ENCODE data around the gene DLGAP3. TPM values are rescaled to one million over a fixed set of nuclear protein-coding genes. Genes with fewer than 3 reads are reported as not detected.

Gene DLGAP3
- total RNA-seq, 4 donors from 2014 or later, result 0.15 TPM; not detected in 3

DNA sequence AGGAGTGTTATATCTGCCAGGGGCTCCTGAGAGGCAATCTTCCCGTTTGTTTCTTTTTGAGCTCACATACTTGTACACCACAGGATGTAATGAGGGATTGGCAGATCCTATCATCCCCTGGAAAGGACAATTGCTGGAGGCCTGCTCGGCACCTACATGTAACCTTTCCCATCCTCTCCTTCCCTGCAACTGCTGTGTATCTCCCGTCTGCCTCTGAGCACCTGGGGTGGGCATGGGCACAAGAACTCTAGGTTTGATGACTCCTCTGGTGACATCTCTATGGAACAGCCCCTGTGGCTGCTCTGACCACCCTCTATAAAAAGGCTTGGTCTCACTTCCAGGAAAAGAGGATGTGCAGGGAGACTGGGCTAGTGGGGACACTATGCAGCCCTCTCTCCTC lies 44.9 kb downstream of the DLGAP3 start:
- DNase-seq (no peak), ATAC-seq (no peak)
- peaks cover 37 to 49% (median 39%) of the 10 kb centered on the region in 3 donors for H3K27me3 ChIP-seq
- H3K36me3 ChIP-seq, result no peaks in the 10 kb centered on the region
- no peaks in the 10 kb centered on the region for H3K4me1 ChIP-seq
- no peak overlapping the region for H3K4me3 ChIP-seq
- intact Hi-C loops (cut with DNase I; ENCODE audit: low total_unique reads), result no loop called here
- TF ChIP-seq POLR2A (IDR thresholded peaks at IDR 0.05), result no peak
- TF ChIP-seq, protein P1, sequence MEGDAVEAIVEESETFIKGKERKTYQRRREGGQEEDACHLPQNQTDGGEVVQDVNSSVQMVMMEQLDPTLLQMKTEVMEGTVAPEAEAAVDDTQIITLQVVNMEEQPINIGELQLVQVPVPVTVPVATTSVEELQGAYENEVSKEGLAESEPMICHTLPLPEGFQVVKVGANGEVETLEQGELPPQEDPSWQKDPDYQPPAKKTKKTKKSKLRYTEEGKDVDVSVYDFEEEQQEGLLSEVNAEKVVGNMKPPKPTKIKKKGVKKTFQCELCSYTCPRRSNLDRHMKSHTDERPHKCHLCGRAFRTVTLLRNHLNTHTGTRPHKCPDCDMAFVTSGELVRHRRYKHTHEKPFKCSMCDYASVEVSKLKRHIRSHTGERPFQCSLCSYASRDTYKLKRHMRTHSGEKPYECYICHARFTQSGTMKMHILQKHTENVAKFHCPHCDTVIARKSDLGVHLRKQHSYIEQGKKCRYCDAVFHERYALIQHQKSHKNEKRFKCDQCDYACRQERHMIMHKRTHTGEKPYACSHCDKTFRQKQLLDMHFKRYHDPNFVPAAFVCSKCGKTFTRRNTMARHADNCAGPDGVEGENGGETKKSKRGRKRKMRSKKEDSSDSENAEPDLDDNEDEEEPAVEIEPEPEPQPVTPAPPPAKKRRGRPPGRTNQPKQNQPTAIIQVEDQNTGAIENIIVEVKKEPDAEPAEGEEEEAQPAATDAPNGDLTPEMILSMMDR (IDR thresholded peaks at IDR 0.05 in 4 of 5, conservative IDR thresholded peaks at IDR 0.05 in 1 of 5), result no peak
- no peak overlapping the region for H3K27ac ChIP-seq
- H3K9me3 ChIP-seq, result no peaks in the 10 kb centered on the region
- in situ Hi-C loops (cut with MboI; ENCODE audit: low sequenced_read_pairs in 4 of 4), result no loop called here

DNA sequence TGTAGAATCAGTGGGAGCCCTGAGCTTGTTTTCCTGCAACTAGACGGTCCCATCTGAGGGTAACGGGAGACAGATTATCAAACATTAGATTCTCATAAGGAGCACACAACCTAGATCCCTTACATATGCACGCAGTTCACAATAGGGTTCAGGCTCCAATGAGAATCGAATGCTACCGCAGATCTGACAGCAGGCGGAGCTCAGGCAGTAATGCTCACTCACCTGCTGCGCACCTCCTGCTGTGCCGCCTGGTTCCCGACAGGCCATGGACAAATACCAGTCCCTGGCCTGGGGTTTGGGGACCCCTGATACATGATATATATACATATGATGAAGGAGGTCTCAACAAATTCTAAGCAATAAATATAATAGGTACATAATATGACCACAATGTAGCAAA lies 50.2 kb downstream of the DLGAP3 start:
- ATAC-seq (no peak), DNase-seq (no peak)
- intact Hi-C loops (cut with DNase I; ENCODE audit: low total_unique reads), result no loop called here
- Histone ChIP-seq H3K9me3 (no peaks in the 10 kb centered on the region), H3K4me1 (no peaks in the 10 kb centered on the region), H3K27ac (no peak overlapping the region), H3K36me3 (no peaks in the 10 kb centered on the region), H3K4me3 (no peak overlapping the region), H3K27me3 (peaks cover 18 to 48% (median 27%) of the 10 kb centered on the region in 3 donors)
- in situ Hi-C loops (cut with MboI; ENCODE audit: low sequenced_read_pairs in 4 of 4), result no loop called here
- TF ChIP-seq, protein P1 (IDR thresholded peaks at IDR 0.05 in 4 of 5, conservative IDR thresholded peaks at IDR 0.05 in 1 of 5), result no peak
- TF ChIP-seq POLR2A (IDR thresholded peaks at IDR 0.05), result no peak

DNA sequence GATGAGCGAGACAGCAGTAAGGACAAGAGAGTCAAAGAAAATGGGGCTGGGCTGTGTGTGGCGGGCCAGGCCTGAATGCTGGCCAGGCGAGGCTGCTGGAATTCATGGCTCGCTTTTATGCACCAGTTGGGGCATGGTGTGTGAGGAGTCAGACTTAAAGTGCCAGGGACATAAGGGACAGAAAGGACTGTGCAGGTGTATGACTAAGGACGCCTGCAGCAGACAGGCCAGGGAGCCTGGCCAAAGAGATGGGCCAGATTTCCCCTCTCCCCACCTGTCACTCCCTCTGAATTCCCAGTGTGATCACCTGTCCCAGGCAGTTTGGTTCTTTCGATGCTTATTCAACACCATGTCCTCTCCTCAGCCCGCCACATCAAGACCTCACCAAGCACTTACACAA lies 53.0 kb downstream of the DLGAP3 start:
- H3K4me3 ChIP-seq, result no peak overlapping the region
- in situ Hi-C loops (cut with MboI; ENCODE audit: low sequenced_read_pairs in 4 of 4), result no loop called here

DNA sequence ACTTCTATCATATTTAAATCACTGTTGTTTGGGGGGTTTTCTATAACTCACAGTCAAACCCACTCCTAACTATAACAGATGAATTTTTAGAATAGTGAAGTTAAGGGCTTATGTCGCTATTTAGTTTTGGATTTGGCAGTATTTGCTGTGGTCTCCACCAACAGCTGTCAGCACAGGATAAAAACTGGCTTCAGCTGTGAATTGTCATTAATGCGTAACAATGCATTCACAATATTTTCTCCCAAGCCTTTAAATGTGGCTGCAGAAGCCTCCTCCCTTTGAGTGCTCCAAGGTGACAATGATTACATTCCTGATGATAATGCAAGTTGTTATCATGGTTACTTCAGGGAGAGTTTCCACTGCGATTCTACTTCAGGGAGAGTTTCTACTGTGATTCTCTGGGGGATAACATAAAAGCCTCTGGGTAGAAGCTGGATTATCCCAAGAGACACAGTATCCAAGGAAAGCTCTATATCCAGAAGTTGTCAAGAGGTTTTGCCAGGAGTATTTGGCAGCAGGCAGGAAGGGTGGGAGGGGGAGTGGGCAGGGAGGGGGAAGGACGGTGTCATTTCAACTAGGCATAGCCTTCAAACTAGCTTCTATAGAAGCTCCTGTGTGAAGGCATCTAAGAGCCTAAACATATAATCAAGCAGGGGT lies 55.0 kb downstream of the DLGAP3 start:
- no peak for DNase-seq
- Histone ChIP-seq H3K4me3 (no peak overlapping the region), H3K27me3 (peaks cover 18 to 37% (median 33%) of the 10 kb centered on the region in 3 donors), H3K36me3 (no peaks in the 10 kb centered on the region), H3K27ac (no peak overlapping the region), H3K9me3 (no peaks in the 10 kb centered on the region), H3K4me1 (no peaks in the 10 kb centered on the region)
- TF ChIP-seq, protein P1 (IDR thresholded peaks at IDR 0.05 in 4 of 5, conservative IDR thresholded peaks at IDR 0.05 in 1 of 5), result no peak
- no peak for TF ChIP-seq POLR2A (IDR thresholded peaks at IDR 0.05)
- intact Hi-C loops (cut with DNase I; ENCODE audit: low total_unique reads), result no loop called here
- in situ Hi-C loops (cut with MboI; ENCODE audit: low sequenced_read_pairs in 4 of 4), result loop anchor here in 1 of 4 donors (25.0 kb wide), 1 partner anchor 313 kb away; the partner anchor contains the start of gene SFPQ
- no peak for ATAC-seq

More for the DNA sequence above, 53.0 kb downstream of the DLGAP3 start:
- intact Hi-C loops (cut with DNase I; ENCODE audit: low total_unique reads), result no loop called here
- peaks cover 21 to 51% (median 32%) of the 10 kb centered on the region in 3 donors for H3K27me3 ChIP-seq
- H3K27ac ChIP-seq, result no peak overlapping the region
- ATAC-seq (no peak), DNase-seq (no peak)
- TF ChIP-seq POLR2A (IDR thresholded peaks at IDR 0.05), result no peak
- TF ChIP-seq, protein P1 (IDR thresholded peaks at IDR 0.05 in 4 of 5, conservative IDR thresholded peaks at IDR 0.05 in 1 of 5), result no peak
- no peaks in the 10 kb centered on the region for H3K9me3 ChIP-seq
- H3K36me3 ChIP-seq, result no peaks in the 10 kb centered on the region
- H3K4me1 ChIP-seq, result no peaks in the 10 kb centered on the region
